Activated CD4-positive, alpha-beta T cell treated with anti-CD3 and anti-CD28 coated beads for 4 hours (primary cell): ENCODE measurements around the gene CLDN19.

Experiments
- DNase-seq, 2 donors: peaks; one replicate each; pipeline ENCODE4 v3.0.0-alpha.2; 2020

CLDN19 gene, protein sequence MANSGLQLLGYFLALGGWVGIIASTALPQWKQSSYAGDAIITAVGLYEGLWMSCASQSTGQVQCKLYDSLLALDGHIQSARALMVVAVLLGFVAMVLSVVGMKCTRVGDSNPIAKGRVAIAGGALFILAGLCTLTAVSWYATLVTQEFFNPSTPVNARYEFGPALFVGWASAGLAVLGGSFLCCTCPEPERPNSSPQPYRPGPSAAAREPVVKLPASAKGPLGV

DNA sequence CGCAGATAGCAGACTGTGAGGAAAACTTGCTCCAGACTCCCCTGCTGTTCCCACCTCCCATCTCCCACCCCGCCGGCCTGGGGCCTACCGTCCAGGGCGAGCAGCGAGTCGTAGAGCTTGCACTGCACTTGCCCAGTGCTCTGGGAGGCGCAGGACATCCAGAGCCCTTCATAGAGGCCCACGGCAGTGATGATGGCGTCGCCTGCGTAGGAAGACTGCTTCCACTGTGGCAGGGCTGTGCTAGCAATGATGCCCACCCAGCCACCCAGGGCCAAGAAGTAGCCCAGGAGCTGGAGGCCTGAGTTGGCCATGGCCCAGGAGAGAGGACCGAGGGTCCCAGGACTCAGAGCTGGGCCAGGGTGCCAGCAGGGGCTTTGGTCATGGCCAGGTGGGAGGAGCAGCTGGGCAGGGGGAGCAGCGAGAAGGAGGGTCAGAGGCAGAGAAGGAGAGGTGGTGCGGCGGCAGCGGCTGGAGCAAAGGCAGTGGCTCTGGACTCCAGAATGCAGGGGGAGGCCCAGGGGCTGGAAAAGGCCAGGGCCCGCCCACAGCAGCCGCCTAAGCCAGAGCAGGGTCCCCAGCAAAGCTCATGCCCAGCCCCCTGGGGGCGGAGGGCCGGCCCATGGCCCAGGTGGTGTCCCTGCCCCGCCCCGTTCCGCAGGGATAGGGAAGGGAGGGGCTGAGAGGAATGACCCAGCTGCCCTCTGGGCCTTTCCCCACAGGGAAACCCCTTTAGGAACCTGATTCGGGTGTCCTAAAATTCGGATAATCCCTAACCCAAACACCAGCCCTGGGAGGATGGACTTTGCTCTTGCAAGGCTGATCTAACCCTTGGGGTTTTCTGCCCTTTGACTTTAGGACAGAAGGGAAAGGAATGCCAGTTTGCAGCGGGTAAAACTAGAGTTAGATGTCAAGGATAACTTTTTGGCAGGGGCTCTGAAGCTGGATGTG lies at the start of gene CLDN19:
TSS of gene CLDN19 (minus strand) at position 484 of the 948 bp plus-strand sequence. CDS start at position 311, 173 bp downstream.
- DNase-seq, result no peak

DNA sequence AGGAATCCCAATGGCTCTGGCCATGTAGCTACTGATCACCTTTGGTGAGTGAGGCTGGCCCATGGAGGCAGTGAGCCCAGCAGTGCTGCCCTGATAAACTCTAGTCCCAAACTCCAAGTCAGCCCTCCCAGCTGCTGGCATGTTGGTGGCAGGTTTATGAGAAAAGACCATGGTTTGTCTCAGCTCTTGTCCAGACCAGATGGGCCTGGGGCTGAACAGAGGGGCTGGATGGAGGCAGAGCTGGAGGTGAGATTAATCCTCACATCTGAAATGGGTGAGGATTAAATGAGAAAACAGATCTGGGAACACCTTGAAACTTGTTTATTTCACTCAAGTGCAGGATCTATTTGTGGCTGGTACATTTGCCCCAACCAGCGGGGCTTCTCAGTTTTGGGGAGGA lies 48.0 kb upstream of the CLDN19 start:
- no peak for DNase-seq

DNA sequence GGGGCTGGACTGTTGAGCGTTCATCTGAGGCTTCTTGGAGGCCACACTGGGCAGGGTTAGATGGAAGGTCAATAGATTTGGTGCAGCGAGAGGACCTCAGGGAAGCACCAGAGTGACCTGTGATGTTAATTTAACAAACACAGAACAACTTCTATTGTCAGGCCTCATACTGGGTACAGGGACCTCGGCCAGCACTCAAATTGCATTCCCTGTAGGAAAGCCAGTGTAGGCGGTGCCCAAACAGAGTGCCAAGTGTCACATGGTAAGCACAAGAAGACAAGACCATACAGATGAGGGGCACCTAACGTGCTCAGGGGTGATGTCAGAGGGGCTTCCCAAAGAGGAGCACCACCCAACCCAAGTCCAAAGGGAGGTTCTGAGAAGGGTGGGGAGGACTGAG lies 46.1 kb upstream of the CLDN19 start:
- no peak for DNase-seq

DNA sequence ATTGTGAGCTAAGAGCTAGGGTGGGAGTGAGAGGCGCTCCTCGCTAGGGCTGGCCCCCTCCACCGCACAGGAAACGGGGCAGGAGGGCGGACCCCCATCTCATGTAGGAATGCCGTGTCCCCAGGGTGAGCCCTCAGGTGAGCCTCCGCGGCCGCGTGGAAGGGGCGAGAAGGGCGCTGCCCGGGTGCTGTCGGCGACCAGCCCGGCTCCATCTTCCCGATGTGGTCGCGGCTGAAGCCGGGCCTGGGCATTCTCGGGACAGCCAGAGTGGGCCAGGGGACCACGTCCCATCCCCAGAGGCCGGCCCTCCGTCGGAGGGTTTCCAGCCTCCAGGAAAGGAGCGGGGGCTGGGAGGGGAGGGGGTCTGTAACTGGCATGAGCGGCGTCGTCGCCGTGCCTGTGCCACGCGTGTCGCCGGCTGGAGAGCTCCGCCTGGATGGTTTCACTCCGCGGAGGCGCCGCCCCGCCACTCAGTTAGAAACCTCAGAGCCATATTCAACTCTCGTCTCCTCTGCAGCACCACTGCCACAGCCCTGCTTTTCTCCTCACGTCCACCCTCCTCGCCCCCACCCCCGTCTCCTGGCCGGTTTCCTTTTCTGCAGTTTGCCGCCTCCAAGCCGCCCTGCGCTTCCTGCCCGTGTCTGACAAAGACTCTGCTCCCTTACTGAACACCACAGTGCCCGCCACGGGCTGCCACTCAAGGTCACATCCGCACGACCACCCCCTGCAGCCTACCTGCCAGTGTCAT lies 45.1 kb upstream of the CLDN19 start, which contains the start of gene TMEM269:
TSS of gene TMEM269 (plus strand) at position 46 of the 748 bp plus-strand sequence. CDS start 4,903 bp downstream, outside the sequence.
- peak; percentile 26 to 27 for DNase-seq

- no peak for DNase-seq
Measured at GRCh38 chr1:42784547-42784945, 44.5 kb upstream of the CLDN19 start.

DNA sequence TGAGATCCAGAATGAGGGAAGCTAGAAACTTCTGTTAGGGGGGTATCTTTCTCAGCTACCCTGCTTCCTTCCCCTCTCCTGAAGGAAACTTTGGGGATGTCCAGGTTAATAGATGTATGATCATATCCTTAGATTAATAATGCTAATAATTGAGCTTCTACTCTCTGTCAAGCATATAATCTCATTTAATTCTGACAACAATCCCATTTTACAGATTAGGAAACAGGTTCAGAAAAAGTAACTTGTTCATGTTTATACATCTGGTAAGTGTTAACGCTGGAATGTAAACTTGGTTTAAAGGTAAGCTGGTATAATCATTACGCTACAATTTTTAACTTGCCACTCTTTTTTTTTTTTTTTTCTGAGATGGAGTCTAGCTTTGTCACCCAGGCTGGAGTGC lies 43.1 kb upstream of the CLDN19 start:
- DNase-seq, result no peak

DNA sequence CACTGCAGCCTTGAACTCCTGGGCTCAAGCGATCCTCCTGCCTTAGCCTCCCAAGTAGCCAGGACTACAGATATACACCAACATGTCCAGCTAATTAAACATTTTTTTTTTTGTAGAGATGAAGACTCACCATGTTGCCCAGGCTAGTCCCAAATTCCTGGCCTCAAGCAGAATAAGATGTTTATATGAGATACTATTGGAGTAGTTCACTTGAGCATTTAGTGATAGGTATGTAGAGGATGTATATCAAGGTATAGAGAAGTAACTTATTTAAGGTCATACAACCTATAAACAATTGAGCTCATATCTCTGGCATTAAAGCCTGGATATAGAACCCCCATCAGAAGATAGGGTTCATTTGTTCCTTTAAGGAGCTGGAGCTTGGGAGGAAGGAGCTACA lies 40.1 kb upstream of the CLDN19 start:
- DNase-seq, result no peak

DNA sequence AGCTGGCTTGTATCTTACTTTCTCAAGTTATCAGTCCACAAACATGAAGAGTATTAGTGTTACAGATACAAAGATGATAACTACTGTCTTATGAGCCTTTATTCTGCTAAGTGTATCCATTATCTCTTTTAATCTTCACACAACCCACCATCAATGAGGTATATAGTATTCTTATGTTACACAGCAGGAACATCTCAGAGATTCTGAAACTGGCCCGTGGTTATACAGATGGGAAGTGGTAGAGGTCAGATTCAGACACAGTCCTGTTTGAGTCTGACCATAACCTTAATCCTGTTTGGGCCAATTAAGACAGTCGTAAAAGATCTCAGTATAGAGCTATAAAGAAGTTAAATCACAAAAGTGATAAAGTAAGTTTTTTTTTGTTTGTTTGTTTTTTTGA lies 39.7 kb upstream of the CLDN19 start:
- DNase-seq, result no peak

GRCh38 chr1:42777852-42778251 lies 37.8 kb upstream of the CLDN19 start:
- DNase-seq, result peak in 1 of 2 donors; percentile 22

DNA sequence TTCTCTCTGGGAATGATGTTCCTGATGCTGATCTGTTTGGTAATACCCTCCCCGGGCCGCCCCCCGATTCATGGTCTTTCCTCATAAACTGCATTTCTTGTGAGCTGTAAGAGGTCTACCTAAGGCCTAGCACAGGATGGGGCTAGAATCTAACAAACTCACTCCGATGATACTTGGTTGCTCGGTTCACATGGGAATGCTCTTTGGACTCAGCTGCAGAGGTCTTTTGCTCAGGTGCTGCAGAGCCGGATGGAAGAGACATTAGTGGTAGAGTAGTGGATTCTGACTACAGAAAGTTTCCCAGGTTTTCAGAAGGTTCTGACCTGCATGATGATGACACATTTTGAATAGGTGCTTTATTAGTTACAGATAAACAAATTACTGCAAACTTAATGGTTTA lies 36.5 kb upstream of the CLDN19 start:
- no peak for DNase-seq

- no peak for DNase-seq
Measured at GRCh38 chr1:42774928-42775526, 35.0 kb upstream of the CLDN19 start.

- DNase-seq, result no peak
Measured at GRCh38 chr1:42773420-42773819, 33.4 kb upstream of the CLDN19 start.

- no peak for DNase-seq
Measured at GRCh38 chr1:42769811-42770210, 29.8 kb upstream of the CLDN19 start.

GRCh38 chr1:42768172-42768571 lies 28.1 kb upstream of the CLDN19 start:
- DNase-seq, result no peak

- no peak for DNase-seq
Measured at GRCh38 chr1:42767510-42768000, 27.5 kb upstream of the CLDN19 start.

DNA sequence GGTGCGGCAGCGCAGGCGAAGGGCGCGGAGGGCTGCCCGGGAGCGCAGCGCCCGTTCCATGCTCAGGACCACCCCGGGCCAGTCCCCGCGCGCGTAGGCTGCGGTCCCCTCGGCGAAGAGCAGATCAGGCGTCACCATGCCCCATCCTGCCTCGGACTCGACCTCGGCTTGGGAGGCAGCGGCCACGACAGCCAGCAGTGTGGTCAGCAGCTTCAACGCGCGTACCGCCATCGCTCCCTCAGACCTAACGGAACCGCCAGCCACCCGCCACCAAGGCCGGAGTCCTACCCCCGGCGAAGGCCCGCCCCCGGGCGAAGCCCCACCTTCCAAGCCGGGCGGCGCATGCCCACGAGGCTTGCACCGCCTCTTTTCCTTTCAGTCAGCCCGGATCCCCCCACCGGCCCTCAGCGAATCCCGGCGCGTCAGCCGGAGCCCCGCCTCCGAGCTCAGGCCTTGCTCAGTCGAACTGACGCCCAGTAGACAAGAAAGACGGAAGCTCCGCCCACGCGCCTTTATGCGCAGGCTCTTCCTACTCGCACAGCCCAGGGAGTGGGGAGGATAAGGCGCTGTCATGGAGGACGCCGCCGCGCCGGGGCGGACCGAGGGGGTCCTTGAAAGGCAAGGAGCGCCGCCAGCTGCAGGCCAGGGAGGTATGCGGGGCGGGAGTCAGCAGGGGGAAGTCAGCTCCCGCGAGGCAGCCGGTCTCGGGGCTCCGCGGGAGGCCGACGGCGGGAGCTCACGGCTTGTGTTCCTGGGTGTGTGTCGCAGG lies 26.9 kb upstream of the CLDN19 start, which contains the start of the genes C1orf50 and P3H1:
TSS of gene C1orf50 (plus strand) at position 509 of the 769 bp plus-strand sequence. CDS start at position 572, 63 bp downstream.
TSS of gene P3H1 (minus strand) at position 288 of the 769 bp plus-strand sequence. CDS start at position 231, 57 bp downstream.
- peak; percentile 99 to 100 for DNase-seq

DNA sequence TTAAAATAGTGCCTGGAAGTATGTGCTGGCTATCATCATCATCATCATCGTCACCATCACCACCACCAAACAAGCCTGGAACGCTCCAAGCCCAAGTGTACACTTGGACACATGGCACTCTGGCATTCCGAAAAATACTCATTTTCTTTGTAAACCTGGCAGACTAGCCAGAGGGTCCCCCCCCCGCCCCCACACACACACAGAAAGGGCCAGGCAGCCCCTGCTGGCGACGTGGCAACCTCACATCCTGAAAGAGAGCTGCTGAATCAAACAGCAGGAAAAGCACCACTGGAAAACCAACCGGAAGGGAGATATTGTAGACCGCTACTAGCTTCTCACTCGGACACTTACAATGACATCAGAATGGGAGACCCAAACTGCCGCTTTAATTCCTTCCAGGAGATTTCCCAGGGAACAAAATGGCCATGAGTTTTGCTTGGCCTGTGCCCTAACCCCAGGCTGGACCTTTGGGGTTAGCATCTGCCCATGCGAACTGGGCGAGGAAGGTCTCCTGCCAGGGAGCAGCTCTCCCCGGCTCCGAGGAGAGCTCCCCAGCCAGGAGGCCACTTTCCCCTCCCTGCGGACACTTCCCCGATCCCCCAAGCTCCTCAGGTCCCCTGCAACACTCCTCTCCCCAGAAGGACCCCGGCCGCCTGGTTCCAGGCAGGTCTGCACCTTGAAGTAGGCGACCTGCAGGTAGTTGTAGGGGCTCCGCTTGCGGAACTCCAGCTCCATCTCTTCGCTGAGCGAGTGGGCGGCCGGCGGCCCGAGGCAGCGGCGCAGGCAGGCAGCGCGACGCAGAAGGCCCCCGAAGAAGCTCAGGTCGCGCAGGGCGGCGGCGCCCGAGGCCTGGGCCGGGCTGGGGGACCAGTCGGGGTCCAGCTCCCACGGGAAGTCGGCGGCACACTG lies 26.1 kb upstream of the CLDN19 start:
- DNase-seq, result peak; percentile 47 to 58

DNA sequence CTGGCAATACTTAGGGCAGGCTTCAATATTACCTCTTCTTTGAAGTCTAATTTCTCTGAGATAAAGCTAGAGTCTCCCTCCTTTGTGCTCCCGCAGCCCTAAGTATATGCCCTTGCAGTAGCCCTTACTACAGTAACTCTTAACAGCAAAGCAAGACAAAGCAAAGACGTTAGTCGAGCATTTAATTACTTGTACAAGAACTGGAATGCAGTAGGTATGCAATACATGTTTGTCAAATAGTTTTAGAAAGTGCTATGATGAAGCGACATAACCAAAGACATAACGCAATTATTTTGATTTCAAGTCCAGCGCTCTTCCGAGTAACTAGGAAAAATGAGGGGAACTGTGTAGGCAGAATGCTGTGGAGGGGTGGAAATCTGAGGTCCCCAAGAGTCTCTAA lies 25.2 kb upstream of the CLDN19 start:
- no peak for DNase-seq

GRCh38 chr1:42762269-42762668 lies 22.2 kb upstream of the CLDN19 start:
- no peak for DNase-seq

DNA sequence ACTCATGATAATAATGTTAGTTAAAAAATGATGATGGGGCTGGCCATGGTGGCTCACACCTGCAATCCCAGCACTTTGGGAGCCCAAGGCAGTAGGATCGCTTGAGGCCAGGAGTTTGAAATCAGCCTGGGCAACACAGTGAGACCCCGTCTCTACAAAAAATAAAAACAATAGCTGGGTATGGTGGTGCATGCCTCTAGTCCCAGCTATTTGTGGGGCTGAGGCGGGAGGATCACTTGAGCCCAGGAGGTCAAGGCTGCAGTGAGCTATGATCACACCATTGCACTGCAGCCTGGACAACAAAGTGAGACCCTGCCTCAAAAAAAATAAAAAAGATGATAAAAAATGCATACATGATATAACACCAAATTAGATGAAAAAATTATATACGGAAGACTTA lies 21.5 kb upstream of the CLDN19 start:
- DNase-seq, result no peak
